ENCODE data around the gene RACGAP1.

- TF ChIP-seq, protein P1, sequence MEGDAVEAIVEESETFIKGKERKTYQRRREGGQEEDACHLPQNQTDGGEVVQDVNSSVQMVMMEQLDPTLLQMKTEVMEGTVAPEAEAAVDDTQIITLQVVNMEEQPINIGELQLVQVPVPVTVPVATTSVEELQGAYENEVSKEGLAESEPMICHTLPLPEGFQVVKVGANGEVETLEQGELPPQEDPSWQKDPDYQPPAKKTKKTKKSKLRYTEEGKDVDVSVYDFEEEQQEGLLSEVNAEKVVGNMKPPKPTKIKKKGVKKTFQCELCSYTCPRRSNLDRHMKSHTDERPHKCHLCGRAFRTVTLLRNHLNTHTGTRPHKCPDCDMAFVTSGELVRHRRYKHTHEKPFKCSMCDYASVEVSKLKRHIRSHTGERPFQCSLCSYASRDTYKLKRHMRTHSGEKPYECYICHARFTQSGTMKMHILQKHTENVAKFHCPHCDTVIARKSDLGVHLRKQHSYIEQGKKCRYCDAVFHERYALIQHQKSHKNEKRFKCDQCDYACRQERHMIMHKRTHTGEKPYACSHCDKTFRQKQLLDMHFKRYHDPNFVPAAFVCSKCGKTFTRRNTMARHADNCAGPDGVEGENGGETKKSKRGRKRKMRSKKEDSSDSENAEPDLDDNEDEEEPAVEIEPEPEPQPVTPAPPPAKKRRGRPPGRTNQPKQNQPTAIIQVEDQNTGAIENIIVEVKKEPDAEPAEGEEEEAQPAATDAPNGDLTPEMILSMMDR (IDR thresholded peaks at IDR 0.05): no peak
- no peak for TF ChIP-seq REST (IDR thresholded peaks at IDR 0.05; ENCODE audit: insufficient read depth in 1 of 2, low read depth in 2 of 2, low read length in 1 of 2)
- no peak for TF ChIP-seq POLR2AphosphoS5 (IDR thresholded peaks at IDR 0.05; ENCODE audit: low read depth, low read length)
- TF ChIP-seq TCF7L2 (IDR thresholded peaks at IDR 0.05; ENCODE audit: low read depth, low read length): no peak
- TF ChIP-seq SIN3A (IDR thresholded peaks at IDR 0.05; ENCODE audit: borderline replicate concordance, insufficient read depth, low read depth, low read length): no peak
Observed at GRCh38 chr12:49950273-49951251, 74.7 kb downstream of the RACGAP1 start, which contains the start of gene AQP2.
